ENCODE results near the gene SASH3. TPM values are rescaled to one million over a fixed set of nuclear protein-coding genes. Genes with fewer than 3 reads are reported as not detected.
A peak's percentile ranks its signal among the peaks of the same experiment; 100 is the strongest.

Gene SASH3
- total and polyA plus RNA-seq, 2 donors (not counting 1 experiment from before 2014, with no cell fraction given), result not detected

DNA sequence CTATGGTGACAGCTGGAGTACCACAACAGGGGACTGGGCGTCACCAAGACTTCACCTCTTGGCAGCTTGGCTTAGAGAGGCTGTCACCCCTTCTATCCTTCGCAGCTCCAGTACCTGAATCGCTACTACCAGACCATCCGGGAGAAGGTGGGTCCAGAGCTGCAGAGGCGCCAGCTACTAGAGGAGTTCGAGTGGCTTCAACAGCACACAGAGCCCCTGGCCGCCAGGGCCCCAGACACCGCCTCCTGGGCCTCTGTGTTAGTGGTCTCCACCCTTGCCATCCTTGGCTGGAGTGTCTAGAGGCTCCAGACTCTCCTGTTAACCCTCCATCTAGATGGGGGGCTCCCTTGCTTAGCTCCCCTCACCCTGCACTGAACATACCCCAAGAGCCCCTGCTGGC lies 11.6 kb upstream of the SASH3 start:
- H3K9me3 ChIP-seq (ENCODE audit: control insufficient read depth, insufficient read depth, low read depth, low read length), result no peaks in the 10 kb centered on the region
- TF ChIP-seq, protein P1, sequence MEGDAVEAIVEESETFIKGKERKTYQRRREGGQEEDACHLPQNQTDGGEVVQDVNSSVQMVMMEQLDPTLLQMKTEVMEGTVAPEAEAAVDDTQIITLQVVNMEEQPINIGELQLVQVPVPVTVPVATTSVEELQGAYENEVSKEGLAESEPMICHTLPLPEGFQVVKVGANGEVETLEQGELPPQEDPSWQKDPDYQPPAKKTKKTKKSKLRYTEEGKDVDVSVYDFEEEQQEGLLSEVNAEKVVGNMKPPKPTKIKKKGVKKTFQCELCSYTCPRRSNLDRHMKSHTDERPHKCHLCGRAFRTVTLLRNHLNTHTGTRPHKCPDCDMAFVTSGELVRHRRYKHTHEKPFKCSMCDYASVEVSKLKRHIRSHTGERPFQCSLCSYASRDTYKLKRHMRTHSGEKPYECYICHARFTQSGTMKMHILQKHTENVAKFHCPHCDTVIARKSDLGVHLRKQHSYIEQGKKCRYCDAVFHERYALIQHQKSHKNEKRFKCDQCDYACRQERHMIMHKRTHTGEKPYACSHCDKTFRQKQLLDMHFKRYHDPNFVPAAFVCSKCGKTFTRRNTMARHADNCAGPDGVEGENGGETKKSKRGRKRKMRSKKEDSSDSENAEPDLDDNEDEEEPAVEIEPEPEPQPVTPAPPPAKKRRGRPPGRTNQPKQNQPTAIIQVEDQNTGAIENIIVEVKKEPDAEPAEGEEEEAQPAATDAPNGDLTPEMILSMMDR (conservative IDR thresholded peaks at IDR 0.05 in 1 of 2, IDR thresholded peaks at IDR 0.05 in 1 of 2; ENCODE audit: low read depth in 1 of 2, low read length in 2 of 2), result no peak
- H3K4me3 ChIP-seq (replicated peaks in 1 of 4; ENCODE audit: control extremely low read depth in 1 of 4, insufficient read depth in 1 of 4, low read depth in 3 of 4, low read length in 4 of 4), result no peak overlapping the region
- no peak for DNase-seq (ENCODE audit: low read depth in 2 of 2)
- no peak overlapping the region for H3K4me2 ChIP-seq (ENCODE audit: extremely low read depth, insufficient read depth, low read length)
- no peaks in the 10 kb centered on the region for H3K4me1 ChIP-seq (ENCODE audit: control insufficient read depth, extremely low read depth, insufficient read depth, low read length)
- no peak overlapping the region for H3K27ac ChIP-seq (ENCODE audit: insufficient read depth, low read length)
- H4K20me1 ChIP-seq (ENCODE audit: control insufficient read depth, extremely low read depth, insufficient read depth, low read length), result no peaks in the 10 kb centered on the region
- no peak overlapping the region for H3K9ac ChIP-seq (ENCODE audit: insufficient read depth, low read length)
- H3K36me3 ChIP-seq (ENCODE audit: control insufficient read depth, insufficient read depth, low read length), result no peaks in the 10 kb centered on the region
- H3K79me2 ChIP-seq (ENCODE audit: control insufficient read depth, insufficient read depth, low read length), result no peaks in the 10 kb centered on the region
- H3K27me3 ChIP-seq (ENCODE audit: control insufficient read depth, insufficient read depth, low read length), result no peaks in the 10 kb centered on the region
- H2AFZ ChIP-seq (ENCODE audit: low read length), result no peak overlapping the region

DNA sequence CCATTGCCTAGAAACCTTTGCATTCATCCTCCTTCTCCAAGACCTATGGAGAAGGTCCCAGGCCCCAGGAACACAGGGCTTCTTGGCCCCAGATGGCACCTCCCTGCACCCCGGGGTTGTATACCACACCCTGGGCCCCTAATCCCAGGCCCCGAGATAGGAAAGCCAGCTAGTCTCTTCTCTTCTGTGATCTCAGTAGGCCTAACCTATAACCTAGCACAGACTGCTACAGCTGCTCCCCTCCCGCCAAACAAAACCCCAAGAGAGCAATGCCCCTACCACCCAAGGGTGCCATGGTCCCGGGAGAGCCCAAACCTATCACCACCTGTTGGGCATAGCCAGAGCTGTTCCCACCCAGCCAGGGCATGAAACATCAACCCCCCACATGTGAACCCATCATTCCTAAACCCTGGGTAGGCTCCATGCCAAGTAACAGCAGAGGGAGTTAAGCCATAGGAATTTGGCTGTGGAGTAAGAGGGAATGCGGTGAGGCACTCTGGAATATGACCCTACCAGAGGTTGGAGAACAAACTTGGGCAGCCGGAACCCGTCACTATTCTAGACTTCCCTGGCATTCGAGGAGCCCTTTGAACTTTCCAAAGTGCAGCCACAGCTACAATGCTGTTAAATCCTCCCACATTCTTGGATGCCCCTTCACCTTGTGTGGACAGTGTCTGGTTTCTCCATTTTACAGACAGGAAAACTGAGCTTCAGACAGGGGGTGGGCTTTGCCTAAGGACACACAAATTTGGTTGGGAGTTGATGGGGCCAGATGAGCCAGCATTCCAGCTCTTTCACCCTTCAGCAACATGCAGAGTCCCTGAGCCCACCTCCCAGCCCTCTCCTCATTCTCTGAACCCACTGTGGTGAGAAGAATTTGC lies 10.9 kb upstream of the SASH3 start:
- Histone ChIP-seq H3K79me2 (ENCODE audit: control insufficient read depth, insufficient read depth, low read length) (no peaks in the 10 kb centered on the region), H3K4me1 (ENCODE audit: control insufficient read depth, extremely low read depth, insufficient read depth, low read length) (no peaks in the 10 kb centered on the region), H4K20me1 (ENCODE audit: control insufficient read depth, extremely low read depth, insufficient read depth, low read length) (no peaks in the 10 kb centered on the region), H3K27ac (ENCODE audit: insufficient read depth, low read length) (no peak overlapping the region), H2AFZ (ENCODE audit: low read length) (no peak overlapping the region), H3K9ac (ENCODE audit: insufficient read depth, low read length) (no peak overlapping the region), H3K27me3 (ENCODE audit: control insufficient read depth, insufficient read depth, low read length) (no peaks in the 10 kb centered on the region), H3K4me2 (ENCODE audit: extremely low read depth, insufficient read depth, low read length) (no peak overlapping the region), H3K36me3 (ENCODE audit: control insufficient read depth, insufficient read depth, low read length) (no peaks in the 10 kb centered on the region), H3K9me3 (ENCODE audit: control insufficient read depth, insufficient read depth, low read depth, low read length) (no peaks in the 10 kb centered on the region), H3K4me3 (replicated peaks in 1 of 4; ENCODE audit: control extremely low read depth in 1 of 4, insufficient read depth in 1 of 4, low read depth in 3 of 4, low read length in 4 of 4) (no peak overlapping the region)
- TF ChIP-seq, protein P1 (conservative IDR thresholded peaks at IDR 0.05 in 1 of 2, IDR thresholded peaks at IDR 0.05 in 1 of 2; ENCODE audit: low read depth in 1 of 2, low read length in 2 of 2), result no peak
- no peak for TF ChIP-seq EZH2 (IDR thresholded peaks at IDR 0.05; ENCODE audit: low read length, missing control alignments)
- DNase-seq (ENCODE audit: low read depth in 2 of 2), result peak; percentile 24 to 48

DNA sequence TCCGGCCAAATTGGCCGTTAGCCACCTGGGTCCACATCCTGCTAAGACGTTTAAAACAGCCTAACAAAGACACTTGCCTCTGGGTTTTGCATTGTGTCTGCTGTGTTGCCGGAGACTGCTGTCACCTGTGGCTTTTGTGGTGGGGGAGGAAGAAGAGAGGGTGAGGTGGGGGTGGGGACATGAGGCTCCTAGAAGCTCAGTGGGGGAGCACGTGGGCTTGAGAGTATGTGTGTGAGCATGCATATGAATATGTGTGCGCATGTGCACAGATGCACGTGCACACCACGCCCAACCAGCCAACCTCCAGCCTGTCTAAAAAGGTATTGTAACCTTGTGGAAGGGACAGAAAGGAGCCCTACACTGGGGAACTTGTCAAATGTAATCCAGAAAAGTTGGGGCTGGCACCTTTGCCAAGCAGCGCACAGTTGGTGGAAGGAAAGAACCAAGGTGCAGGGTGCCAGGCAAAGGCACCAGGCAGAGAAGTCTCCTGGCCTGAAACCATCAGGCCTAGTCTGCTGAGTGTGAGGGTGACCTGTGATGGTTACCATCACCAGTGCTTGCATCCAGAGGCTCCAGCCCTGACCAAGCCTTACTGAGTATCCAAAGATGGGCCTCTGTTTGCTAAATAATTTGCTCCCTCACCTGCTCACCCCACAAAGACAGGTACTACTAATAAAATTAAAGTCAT lies 10.1 kb upstream of the SASH3 start:
- Histone ChIP-seq H3K4me3 (replicated peaks in 1 of 4; ENCODE audit: control extremely low read depth in 1 of 4, insufficient read depth in 1 of 4, low read depth in 3 of 4, low read length in 4 of 4) (no peak overlapping the region), H4K20me1 (ENCODE audit: control insufficient read depth, extremely low read depth, insufficient read depth, low read length) (no peaks in the 10 kb centered on the region), H3K9ac (ENCODE audit: insufficient read depth, low read length) (no peak overlapping the region), H3K9me3 (ENCODE audit: control insufficient read depth, insufficient read depth, low read depth, low read length) (no peaks in the 10 kb centered on the region), H3K27ac (ENCODE audit: insufficient read depth, low read length) (no peak overlapping the region), H2AFZ (ENCODE audit: low read length) (no peak overlapping the region), H3K79me2 (ENCODE audit: control insufficient read depth, insufficient read depth, low read length) (no peaks in the 10 kb centered on the region), H3K36me3 (ENCODE audit: control insufficient read depth, insufficient read depth, low read length) (no peaks in the 10 kb centered on the region), H3K27me3 (ENCODE audit: control insufficient read depth, insufficient read depth, low read length) (no peaks in the 10 kb centered on the region), H3K4me2 (ENCODE audit: extremely low read depth, insufficient read depth, low read length) (no peak overlapping the region), H3K4me1 (ENCODE audit: control insufficient read depth, extremely low read depth, insufficient read depth, low read length) (no peaks in the 10 kb centered on the region)
- DNase-seq (ENCODE audit: low read depth in 2 of 2), result peak in 1 of 2 donors; percentile 6
- no peak for TF ChIP-seq EZH2 (IDR thresholded peaks at IDR 0.05; ENCODE audit: low read length, missing control alignments)
- TF ChIP-seq, protein P1 (conservative IDR thresholded peaks at IDR 0.05 in 1 of 2, IDR thresholded peaks at IDR 0.05 in 1 of 2; ENCODE audit: low read depth in 1 of 2, low read length in 2 of 2), result no peak

Data from fibroblast of lung (primary cell).